SK-N-SH treated with all-trans-retinoic acid at 6 μM for 48 hours (cell line): ENCODE results near the gene NEBL.

ENCODE experiments used
- ATAC-seq: fragments of 200-7000 bp; cut with Tn5 transposase; 3 replicates; pipeline ENCODE4 v1.9.1; 2020; ENCODE audit warnings: mild to moderate bottlenecking, moderate library complexity
- ARNTL ChIP-seq: fragments of 450-650 bp; formaldehyde crosslinking; IDR thresholded peaks from 2 replicates; pipeline ENCODE4 v1.5.0; 2020; ENCODE audit warnings: low read depth, mild to moderate bottlenecking, moderate library complexity, borderline replicate concordance
- BACH2 ChIP-seq: fragments of 250-450 bp; sonication (Bioruptor Pico); IDR thresholded peaks from 2 replicates; pipeline ENCODE4 v1.9.0; 2021; ENCODE audit warnings: mild to moderate bottlenecking, borderline replicate concordance
- CSDC2 ChIP-seq: fragments of 250-450 bp; sonication (Bioruptor Pico); IDR thresholded peaks from 2 replicates; pipeline ENCODE4 v1.5.0; 2020; ENCODE audit warnings: mild to moderate bottlenecking, moderate library complexity
- ESRRG ChIP-seq: fragments of 250-450 bp; sonication (Bioruptor Pico); IDR thresholded peaks from 2 replicates; pipeline ENCODE4 v1.6.1; 2021; ENCODE audit warnings: mild to moderate bottlenecking
- GLIS3 ChIP-seq: fragments of 250-450 bp; sonication (Bioruptor Pico); IDR thresholded peaks from 2 replicates; pipeline ENCODE4 v1.5.0; 2020; ENCODE audit warnings: mild to moderate bottlenecking, moderate library complexity
- ISL1 ChIP-seq: fragments of 250-450 bp; sonication (Bioruptor Pico); IDR thresholded peaks from 2 replicates; pipeline ENCODE4 v2.1.2; 2022; ENCODE audit warnings: mild to moderate bottlenecking, moderate library complexity
- OSR1 ChIP-seq: fragments of 250-450 bp; sonication (Bioruptor Pico); IDR thresholded peaks from 2 replicates; pipeline ENCODE4 v1.8.0; 2022; ENCODE audit warnings: moderate library complexity, mild to moderate bottlenecking, inconsistent platforms
- PPARA ChIP-seq: fragments of 250-450 bp; sonication (Bioruptor Pico); IDR thresholded peaks from 2 replicates; pipeline ENCODE4 v1.5.0; 2020; ENCODE audit warnings: mild to moderate bottlenecking, borderline replicate concordance
- RARB ChIP-seq: fragments of 250-450 bp; sonication (Bioruptor Pico); IDR thresholded peaks from 2 replicates; pipeline ENCODE4 v1.8.0; 2021; ENCODE audit warnings: mild to moderate bottlenecking, moderate library complexity
- SNAI2 ChIP-seq: fragments of 250-450 bp; sonication (Bioruptor Pico); IDR thresholded peaks from 2 replicates; pipeline ENCODE4 v1.5.0; 2020; ENCODE audit warnings: mild to moderate bottlenecking, moderate library complexity
- ZC3H10 ChIP-seq: fragments of 250-450 bp; sonication (Bioruptor Pico); IDR thresholded peaks from 2 replicates; pipeline ENCODE4 v1.5.1; 2021; ENCODE audit warnings: mild to moderate bottlenecking, moderate library complexity
- ZFP3 ChIP-seq: fragments of 250-450 bp; sonication (Bioruptor Pico); IDR thresholded peaks from 2 replicates; pipeline ENCODE4 v1.5.0; 2020; ENCODE audit warnings: mild to moderate bottlenecking, moderate library complexity
- ZFP30 ChIP-seq: fragments of 450-650 bp; formaldehyde crosslinking; IDR thresholded peaks from 2 replicates; pipeline ENCODE4 v1.5.0; 2022; ENCODE audit warnings: mild to moderate bottlenecking, moderate library complexity
- ZNF565 ChIP-seq: fragments of 450-650 bp; formaldehyde crosslinking; conservative IDR thresholded peaks from 2 replicates; pipeline ENCODE4 v1.5.0; 2020; ENCODE audit warnings: low read depth, mild to moderate bottlenecking, moderate library complexity
- ZNF70 ChIP-seq: fragments of 450-650 bp; formaldehyde crosslinking; IDR thresholded peaks from 2 replicates; pipeline ENCODE4 v1.5.0; 2020; ENCODE audit warnings: mild to moderate bottlenecking, moderate library complexity
- ZNF8 ChIP-seq: fragments of 450-650 bp; formaldehyde crosslinking; IDR thresholded peaks from 2 replicates; pipeline ENCODE4 v1.5.0; 2020; ENCODE audit warnings: mild to moderate bottlenecking, moderate library complexity
- TF ChIP-seq, protein P1 (sequence below): fragments of 250-450 bp; sonication (Bioruptor Pico); IDR thresholded peaks from 2 replicates; pipeline ENCODE4 v1.5.1; 2020; ENCODE audit warnings: low read depth, mild to moderate bottlenecking, moderate library complexity
- TF ChIP-seq, protein P2 (sequence below): fragments of 250-450 bp; sonication (Bioruptor Pico); IDR thresholded peaks from 2 replicates; pipeline ENCODE4 v1.8.0; 2020; ENCODE audit warnings: mild to moderate bottlenecking, moderate library complexity, borderline replicate concordance
- TF ChIP-seq, protein P3 (sequence below): fragments of 250-450 bp; sonication (Bioruptor Pico); IDR thresholded peaks from 2 replicates; pipeline ENCODE4 v1.5.0; 2020; ENCODE audit warnings: mild to moderate bottlenecking, moderate library complexity
- TF ChIP-seq, protein P4 (sequence below): fragments of 250-450 bp; sonication (Bioruptor Pico); IDR thresholded peaks from 2 replicates; pipeline ENCODE4 v1.8.0; 2021; ENCODE audit warnings: low read depth, mild to moderate bottlenecking, moderate library complexity, borderline replicate concordance
- TF ChIP-seq, protein P5 (sequence below): fragments of 250-450 bp; sonication (Bioruptor Pico); IDR thresholded peaks from 2 replicates; pipeline ENCODE4 v1.5.1; 2021; ENCODE audit warnings: mild to moderate bottlenecking, moderate library complexity

NEBL gene

DNA sequence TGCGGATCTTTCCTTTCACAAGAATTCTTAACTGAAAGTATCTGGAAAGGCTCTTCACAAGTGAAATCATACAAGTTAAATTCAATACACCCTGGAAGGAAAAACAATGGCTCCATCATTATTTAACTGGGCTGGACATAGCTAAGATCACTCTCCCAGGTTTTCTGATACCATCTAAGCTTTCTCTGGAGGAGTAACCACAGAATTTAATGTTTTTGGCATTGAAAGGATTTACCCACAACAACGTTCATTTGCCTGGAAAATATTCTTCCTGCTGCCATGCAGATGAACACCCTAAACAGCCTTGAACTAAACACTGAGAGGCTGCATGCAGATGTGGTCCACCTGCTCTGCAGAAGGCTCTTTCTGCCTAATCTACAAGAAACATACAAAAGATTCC, 4.3 kb downstream of the NEBL start:
- TF ChIP-seq ZFP30 (CRISPR knock-in tag) (no peak), SNAI2 (CRISPR knock-in tag) (no peak), ARNTL (no peak), BACH2 (CRISPR knock-in tag) (no peak)
- TF ChIP-seq, protein P1, sequence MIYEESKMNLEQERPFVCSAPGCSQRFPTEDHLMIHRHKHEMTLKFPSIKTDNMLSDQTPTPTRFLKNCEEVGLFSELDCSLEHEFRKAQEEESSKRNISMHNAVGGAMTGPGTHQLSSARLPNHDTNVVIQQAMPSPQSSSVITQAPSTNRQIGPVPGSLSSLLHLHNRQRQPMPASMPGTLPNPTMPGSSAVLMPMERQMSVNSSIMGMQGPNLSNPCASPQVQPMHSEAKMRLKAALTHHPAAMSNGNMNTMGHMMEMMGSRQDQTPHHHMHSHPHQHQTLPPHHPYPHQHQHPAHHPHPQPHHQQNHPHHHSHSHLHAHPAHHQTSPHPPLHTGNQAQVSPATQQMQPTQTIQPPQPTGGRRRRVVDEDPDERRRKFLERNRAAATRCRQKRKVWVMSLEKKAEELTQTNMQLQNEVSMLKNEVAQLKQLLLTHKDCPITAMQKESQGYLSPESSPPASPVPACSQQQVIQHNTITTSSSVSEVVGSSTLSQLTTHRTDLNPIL (CRISPR knock-in tag) = no peak
- TF ChIP-seq, all 23 proteins: peak for 0
- no peak for ATAC-seq

DNA sequence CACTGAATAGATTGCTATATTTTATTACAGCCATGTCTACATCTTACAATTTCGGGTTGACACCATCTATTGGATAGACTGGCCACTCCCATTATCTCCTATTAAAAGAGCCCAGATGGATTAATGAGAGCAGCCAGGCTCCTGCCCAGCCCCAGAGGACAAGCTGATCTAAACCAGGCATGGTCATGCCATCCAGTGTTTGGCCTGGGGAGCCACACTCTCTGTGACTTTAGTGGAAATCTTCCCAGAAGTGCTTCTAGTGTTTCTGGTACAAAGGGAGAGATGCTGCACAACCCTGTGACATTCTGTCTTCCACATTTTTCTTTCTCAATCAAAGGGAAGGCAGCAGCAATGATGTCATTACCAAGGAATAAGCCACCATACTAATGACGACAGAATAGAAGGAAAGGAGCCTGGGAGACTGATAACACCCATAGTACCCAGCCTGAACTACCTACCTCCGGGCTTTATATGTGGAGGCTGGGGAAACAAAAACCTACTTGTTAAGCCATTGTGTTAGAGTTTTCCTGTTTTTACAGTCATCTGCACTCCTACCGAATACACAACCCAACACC, 5.0 kb downstream of the NEBL start:
- TF ChIP-seq GLIS3 (CRISPR knock-in tag) = no peak
- no peak for TF ChIP-seq PPARA (CRISPR knock-in tag)
- no peak for TF ChIP-seq ESRRG (CRISPR knock-in tag)
- TF ChIP-seq ZNF565 (CRISPR knock-in tag) = no peak
- no peak for ATAC-seq

DNA sequence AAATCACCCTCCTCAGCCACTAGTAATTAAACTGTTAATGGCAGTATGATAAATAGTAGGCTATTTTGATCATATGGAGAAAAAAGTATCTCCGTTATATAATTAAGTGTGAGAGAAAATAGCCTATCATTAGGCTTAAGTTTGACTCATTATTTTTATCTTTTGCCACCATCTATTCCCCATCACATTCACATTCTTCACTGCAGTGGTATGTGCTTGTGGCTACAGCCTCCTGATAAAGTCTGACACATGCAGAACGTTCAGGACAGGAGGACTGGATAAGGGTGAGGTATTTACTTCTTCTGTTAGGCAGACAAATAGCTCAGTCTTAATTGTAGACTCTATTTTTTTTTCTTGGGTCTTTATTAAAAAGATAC, 5.8 kb downstream of the NEBL start:
- TF ChIP-seq ARNTL (no peak), ZNF8 (CRISPR knock-in tag) (no peak), ZFP30 (CRISPR knock-in tag) (no peak), CSDC2 (CRISPR knock-in tag) (no peak), ISL1 (CRISPR knock-in tag) (no peak), ZC3H10 (CRISPR knock-in tag) (no peak), GLIS3 (CRISPR knock-in tag) (no peak), OSR1 (CRISPR knock-in tag) (no peak), ZFP3 (CRISPR knock-in tag) (no peak), ZNF70 (CRISPR knock-in tag) (no peak), BACH2 (CRISPR knock-in tag) (no peak), RARB (CRISPR knock-in tag) (no peak), PPARA (CRISPR knock-in tag) (no peak)
- TF ChIP-seq, protein P2, sequence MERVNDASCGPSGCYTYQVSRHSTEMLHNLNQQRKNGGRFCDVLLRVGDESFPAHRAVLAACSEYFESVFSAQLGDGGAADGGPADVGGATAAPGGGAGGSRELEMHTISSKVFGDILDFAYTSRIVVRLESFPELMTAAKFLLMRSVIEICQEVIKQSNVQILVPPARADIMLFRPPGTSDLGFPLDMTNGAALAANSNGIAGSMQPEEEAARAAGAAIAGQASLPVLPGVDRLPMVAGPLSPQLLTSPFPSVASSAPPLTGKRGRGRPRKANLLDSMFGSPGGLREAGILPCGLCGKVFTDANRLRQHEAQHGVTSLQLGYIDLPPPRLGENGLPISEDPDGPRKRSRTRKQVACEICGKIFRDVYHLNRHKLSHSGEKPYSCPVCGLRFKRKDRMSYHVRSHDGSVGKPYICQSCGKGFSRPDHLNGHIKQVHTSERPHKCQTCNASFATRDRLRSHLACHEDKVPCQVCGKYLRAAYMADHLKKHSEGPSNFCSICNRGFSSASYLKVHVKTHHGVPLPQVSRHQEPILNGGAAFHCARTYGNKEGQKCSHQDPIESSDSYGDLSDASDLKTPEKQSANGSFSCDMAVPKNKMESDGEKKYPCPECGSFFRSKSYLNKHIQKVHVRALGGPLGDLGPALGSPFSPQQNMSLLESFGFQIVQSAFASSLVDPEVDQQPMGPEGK (CRISPR knock-in tag) = no peak
- TF ChIP-seq, protein P3, sequence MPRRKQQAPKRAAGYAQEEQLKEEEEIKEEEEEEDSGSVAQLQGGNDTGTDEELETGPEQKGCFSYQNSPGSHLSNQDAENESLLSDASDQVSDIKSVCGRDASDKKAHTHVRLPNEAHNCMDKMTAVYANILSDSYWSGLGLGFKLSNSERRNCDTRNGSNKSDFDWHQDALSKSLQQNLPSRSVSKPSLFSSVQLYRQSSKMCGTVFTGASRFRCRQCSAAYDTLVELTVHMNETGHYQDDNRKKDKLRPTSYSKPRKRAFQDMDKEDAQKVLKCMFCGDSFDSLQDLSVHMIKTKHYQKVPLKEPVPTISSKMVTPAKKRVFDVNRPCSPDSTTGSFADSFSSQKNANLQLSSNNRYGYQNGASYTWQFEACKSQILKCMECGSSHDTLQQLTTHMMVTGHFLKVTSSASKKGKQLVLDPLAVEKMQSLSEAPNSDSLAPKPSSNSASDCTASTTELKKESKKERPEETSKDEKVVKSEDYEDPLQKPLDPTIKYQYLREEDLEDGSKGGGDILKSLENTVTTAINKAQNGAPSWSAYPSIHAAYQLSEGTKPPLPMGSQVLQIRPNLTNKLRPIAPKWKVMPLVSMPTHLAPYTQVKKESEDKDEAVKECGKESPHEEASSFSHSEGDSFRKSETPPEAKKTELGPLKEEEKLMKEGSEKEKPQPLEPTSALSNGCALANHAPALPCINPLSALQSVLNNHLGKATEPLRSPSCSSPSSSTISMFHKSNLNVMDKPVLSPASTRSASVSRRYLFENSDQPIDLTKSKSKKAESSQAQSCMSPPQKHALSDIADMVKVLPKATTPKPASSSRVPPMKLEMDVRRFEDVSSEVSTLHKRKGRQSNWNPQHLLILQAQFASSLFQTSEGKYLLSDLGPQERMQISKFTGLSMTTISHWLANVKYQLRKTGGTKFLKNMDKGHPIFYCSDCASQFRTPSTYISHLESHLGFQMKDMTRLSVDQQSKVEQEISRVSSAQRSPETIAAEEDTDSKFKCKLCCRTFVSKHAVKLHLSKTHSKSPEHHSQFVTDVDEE = no peak
- TF ChIP-seq, protein P1 (CRISPR knock-in tag) = no peak
- TF ChIP-seq, protein P4, sequence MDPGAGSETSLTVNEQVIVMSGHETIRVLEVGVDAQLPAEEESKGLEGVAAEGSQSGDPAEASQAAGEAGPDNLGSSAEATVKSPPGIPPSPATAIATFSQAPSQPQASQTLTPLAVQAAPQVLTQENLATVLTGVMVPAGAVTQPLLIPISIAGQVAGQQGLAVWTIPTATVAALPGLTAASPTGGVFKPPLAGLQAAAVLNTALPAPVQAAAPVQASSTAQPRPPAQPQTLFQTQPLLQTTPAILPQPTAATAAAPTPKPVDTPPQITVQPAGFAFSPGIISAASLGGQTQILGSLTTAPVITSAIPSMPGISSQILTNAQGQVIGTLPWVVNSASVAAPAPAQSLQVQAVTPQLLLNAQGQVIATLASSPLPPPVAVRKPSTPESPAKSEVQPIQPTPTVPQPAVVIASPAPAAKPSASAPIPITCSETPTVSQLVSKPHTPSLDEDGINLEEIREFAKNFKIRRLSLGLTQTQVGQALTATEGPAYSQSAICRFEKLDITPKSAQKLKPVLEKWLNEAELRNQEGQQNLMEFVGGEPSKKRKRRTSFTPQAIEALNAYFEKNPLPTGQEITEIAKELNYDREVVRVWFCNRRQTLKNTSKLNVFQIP (CRISPR knock-in tag) = no peak
- TF ChIP-seq, protein P5, sequence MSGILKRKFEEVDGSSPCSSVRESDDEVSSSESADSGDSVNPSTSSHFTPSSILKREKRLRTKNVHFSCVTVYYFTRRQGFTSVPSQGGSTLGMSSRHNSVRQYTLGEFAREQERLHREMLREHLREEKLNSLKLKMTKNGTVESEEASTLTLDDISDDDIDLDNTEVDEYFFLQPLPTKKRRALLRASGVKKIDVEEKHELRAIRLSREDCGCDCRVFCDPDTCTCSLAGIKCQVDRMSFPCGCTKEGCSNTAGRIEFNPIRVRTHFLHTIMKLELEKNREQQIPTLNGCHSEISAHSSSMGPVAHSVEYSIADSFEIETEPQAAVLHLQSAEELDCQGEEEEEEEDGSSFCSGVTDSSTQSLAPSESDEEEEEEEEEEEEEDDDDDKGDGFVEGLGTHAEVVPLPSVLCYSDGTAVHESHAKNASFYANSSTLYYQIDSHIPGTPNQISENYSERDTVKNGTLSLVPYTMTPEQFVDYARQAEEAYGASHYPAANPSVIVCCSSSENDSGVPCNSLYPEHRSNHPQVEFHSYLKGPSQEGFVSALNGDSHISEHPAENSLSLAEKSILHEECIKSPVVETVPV = no peak
- no peak for ATAC-seq
